ACHN (cell line): ENCODE measurements around the gene GALNT9.
"Not testable (repeated sequence)": the region's sequence is repeated elsewhere in the genome, so short reads cannot be mapped to it uniquely, and the experiment has no call there.

Experiments used
- DNase-seq: peaks from one replicate; pipeline ENCODE4 v3.0.0-alpha.2; 2015
- in situ Hi-C: cut with HindIII; loops from 2 replicates; pipeline ENCODE4 v1.10.0; 2017; ENCODE audit warnings: low sequenced_read_pairs, low pct_ligation_motif_present, low pct_unique_long_range_greater_than_20kb

Gene GALNT9

DNA sequence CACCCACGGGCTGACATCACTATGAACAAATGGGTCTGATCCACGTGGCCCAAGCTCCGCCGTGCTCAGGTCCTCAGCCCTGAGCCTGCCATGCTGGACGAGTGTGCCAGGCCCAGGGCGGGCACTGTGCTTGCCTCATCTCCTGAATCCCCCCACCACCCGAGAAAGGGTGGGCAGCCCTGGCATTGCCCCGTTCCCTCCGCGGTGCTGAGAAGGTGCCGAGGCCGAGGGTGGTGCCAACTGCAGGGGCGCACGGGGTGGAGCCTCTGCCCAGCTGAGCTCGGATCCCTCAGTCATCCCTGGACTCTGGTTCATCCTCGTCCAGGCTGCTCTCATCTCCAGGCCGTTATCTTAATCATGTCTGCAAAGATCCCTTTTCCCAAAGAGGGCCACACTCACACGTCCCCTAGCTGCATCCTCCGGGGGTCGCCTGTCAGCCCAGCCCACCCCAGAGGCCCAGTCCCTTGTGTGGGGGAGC is 124.6 kb downstream of the GALNT9 start:
- DNase-seq = no peak
- in situ Hi-C loops = no loop called here

DNA sequence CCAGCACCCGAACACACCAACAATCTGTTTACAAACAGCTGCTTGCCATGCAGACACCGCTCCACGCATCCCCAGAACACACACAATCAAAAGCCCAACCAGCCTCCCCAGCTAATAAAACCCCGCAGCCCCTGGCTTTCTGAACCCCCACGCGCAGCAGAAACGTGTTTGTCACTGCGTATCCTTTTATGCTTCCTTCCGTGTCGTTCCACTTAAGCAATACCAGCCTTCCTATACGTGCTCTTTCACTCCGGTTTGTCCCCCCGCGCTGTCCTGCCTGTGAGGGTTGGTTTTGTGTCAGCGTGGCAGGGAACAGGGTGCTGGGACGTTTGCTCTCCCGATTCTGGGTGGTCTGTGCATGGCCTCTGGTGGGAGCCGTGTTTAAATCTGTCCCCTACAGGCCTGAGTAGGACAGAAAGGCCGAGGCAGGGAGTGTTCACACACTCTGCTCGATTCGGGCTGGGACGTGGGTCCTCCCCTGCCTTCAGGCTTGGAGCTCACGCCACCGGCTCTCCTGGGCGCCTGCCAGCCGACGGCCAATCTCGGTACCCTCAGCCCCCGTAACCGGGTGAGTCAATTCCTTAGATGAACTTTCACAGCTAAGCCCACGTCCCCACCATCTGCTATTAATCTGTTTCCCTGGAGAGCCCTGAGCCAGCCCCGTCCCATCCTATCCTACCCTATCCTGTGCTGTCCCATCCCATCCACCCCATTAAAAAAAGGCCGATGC is 125.2 kb downstream of the GALNT9 start:
- in situ Hi-C loops = no loop called here
- DNase-seq = no peak

DNA sequence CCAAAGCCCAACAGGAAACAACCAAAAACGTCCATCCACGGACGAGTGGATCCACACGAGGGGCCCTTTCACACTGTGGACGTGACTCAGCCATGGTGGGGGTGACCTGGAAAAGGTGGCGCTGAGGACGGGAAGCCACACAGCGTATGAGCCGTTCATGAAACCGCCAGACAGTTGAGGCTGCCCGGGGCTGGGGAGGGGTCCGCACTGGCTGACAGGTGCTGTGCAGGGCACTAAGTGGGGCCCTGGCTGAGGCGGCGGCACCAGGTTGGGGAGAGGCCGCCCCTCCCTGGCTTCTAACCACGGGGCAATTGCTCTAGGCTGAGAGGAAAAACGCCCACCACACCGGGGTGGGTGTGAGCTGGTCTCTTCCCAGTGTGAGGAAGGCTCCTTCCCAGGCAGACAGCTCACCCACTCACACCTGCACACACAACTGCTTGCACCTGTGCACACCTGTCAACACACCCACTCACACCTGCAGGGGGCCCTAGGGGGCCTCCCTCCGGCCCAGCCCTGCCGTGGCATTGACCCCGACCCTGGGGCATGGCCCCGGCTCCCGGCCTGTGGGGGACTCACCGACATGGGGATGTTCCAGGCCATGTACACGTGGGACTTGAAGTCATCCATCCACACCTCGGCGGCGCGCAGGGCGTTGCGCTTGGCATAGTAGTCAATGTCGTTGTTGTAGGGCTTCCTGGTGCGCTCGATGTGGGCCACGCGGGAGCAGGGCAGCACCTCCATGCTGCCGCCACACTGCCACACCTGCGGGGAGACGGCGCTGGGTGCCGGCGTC is 126.3 kb downstream of the GALNT9 start:
- in situ Hi-C loops = no loop called here
- DNase-seq = no peak

DNA sequence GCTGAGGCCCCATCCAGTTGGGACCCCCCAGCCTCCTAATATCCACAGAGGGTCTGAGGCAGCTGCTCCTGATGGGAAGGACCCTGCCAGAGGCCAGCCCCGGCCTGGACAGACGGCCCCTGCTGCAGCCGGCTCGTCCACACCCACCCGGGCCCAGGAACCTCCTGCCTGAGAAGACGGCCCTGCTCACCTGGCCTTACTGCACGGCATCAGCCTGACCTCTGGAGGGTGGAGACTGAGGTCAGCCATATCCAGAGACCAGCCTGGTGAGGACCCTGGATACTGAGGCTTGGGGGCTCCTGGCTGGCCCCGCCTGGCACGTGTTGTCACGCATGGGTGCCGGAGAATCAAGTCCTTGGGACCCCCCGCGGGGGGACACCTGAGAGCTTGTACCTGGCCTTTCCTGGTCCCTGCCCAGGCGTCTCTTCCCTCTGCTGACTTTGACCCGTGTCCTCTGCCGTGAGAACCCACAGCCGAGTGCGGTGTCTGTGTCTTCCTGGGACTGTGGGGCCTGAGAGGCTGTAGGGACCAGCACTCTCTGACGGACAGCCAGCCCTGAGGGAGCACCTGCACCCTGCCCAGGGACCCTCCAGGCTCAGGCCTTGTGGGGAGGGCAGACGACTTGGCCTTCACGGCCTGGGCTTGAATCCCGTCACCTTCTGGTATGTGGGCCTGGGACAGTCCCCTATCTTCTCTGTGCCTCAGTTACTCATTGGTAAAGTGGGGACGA is 127.8 kb downstream of the GALNT9 start:
- in situ Hi-C loops = no loop called here
- no peak for DNase-seq

DNA sequence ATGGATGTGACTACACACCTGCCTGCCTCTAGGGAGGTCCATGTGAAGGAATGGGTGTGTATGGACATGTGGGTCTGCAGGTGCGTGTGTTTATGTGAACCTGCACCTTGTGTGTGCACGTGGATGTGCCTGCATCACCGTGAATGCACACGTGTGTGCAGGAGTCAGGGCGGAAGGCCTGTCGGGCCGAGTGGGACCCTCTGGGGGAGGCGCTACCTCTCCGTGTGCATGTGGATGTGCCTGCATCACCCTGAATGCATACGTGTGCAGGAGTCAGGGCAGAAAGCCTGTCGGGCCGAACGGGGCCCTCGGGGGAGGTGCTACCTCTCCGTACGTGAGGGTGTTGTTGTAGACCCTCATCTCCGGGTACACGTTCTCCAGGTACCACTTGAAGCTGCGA is 128.6 kb downstream of the GALNT9 start:
- no peak for DNase-seq
- in situ Hi-C loops = no loop called here

DNA sequence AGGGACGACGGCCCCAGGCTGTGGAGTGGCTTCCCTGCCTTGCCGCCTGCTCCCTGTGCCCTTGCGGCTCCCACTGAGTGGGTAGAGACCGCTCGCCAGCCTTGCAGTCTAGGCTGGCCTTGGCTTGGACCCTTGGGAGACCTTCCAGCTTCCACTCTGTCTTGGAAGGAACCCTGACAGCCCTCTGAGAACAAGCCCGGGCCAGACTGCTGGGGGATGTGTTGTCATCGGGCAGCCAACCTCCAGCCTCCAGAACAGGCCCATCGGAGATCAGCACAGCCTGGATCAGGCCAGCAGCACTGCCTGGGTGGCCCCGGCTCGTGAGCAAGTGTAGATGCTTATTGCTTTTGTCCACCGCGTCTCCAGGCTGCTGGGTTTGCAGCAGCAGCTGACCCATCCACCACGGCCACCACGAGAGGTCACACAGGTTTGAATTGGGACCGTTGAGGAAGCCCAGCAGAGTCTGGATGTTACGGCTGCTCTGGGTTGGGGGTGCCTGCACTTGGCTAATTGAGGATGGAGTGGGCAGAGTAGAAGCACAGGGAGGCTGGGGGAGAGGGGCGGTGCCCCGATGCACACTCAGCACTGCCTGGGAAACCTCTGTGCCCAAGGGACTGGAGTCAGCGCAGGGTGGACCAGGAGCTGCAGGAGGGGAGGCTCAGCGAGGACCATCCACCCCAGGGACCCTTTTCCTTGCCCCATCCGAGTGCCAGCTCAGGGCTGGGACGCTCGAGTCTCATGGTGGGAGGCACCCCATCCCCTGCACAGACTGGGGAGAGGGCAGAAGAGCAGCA is 129.7 kb downstream of the GALNT9 start:
- no peak for DNase-seq
- in situ Hi-C loops = no loop called here

DNA sequence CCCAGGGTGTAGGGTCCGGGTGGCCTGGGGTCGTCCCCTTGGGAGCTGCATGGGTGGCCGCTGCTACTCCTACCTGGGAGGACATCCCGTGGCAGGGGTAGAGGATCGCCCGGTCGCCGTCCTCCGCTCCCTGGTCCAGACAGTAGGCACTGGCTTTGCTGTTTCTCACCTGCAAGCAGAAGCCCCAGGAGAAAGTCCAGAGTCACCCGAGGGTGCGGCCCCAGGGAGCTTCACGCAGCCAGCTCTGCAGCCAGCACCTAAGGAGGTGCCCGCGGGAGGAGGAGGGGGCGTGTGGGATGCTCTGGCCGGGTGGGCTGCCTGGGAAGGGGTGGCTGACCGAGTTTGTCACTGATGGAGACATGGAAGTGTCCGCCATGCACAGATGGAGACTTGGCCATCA is 130.3 kb downstream of the GALNT9 start:
- DNase-seq = no peak
- in situ Hi-C loops = no loop called here

DNA sequence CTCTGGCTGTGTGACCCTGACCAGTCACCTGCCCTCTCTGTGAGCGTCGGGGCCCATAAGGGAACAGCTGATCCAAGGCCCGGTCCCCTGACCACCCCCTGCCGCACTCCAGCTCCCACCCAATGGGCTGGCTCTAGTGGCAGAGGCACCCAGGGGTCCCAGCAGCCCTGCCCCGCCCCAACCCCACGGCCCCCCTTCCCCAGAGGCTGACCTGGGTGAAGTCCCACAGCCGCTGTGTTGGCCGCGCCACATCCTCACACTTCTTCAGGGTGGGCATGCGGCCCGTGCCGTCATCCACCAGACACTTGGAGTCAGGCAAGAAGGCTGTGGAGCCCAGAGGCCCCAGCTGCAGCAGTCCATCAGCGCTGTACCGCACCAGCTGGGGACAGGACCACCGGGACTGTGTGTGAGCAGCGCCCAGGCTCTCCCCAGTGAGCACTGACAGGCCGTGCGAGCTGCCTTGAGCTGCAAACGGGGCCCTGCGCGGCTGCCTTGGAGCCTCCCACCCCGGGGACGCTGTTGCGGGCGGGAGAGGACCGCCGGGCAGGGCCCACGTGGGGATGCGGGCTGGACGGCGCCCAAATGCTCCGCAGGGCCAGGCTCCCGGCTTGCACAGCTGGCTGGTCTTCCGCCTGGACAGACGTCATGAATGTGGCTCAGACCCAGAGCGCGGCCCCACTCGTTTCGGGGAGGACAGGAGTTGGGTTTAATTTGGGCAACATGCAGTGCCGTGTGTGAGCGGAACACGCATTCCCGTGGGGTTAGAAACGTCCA is 131.6 kb downstream of the GALNT9 start:
- in situ Hi-C loops = no loop called here
- no peak for DNase-seq

DNA sequence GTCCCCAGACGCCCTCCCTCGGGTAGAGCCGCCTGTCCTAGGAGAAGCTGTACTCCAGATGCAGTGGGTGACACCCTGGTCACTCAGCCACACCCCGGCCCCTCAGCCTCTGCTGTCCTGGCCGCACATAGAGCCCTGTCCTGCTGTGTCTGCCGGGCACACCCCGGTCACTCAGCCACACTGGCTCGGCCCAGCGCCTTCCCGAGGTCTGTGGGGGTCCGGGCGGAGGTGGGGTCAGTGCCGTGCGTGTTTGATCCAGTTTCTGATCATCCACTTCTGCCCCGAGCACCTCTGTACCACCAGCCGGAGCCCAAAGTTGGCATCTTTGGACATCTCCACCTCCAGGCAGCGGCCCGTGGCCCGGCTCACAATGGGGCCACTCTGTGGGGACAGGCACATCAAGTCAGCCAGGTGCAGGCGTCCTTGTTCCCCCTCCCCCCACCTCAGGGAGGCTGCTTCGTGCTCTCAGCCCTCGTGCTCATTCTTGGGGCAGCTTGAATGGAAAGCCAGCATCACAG is 132.5 kb downstream of the GALNT9 start:
- in situ Hi-C loops = no loop called here
- DNase-seq = no peak

DNA sequence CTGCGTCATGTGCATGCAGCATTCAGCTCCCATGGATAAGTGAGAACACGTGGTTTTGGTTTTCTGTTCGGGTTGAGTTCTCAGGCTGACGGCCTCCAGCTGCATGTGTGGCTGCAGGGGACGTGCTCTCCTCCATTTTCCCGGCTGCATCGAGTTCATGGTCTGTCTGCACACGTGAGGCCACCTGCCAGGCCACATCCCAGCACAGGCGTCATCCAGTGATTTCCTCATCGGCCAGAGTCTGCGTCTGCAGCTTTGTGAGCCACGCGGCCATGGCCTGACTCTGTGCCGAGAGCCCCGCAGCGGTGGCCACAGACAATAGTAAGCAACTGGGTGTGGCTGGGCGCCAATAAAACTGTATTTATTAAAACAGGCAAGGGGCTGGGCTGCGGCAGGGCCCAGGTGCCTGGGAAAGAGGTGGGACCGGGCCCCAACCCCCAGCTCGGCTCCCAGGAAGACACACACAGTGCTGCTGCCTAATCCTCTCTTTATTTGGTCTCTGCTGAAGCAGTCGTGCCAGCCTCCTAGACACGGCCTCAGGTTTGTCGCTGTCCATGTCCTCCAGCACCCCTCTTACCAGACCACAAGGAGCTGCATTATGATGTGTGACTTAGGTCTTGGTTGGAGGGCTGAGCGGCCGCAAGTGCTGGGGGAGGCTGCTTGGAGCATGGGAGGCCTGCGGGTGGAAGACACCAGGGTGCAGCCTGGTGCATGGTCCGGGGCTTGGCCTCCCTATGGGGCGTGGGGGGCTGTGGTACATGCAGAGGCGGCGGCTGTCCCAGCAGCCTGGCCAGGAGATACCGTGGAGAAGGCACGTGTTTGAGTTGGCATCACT is 133.1 kb downstream of the GALNT9 start:
- in situ Hi-C loops = no loop called here
- DNase-seq = no peak

DNA sequence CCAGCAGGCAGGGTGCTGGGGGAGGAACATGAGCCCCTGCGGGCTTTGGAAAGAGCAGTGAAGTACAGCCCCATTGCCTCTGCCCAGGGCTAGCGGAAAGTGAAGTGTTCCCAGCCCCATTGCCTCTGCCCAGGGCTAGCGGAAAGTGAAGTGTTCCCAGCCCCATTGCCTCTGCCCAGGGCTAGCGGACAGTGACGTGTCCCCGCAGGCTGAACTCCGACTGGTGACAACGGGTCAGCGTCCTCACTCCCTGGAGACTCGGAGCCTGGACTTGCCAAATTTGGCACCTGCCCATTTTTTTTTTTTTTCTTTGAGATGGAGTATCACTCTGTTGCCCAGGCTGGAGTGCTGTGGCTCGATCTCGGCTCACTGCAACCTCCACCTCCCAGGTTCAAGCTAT is 134.1 kb downstream of the GALNT9 start:
- in situ Hi-C loops = not testable (repeated sequence)

DNA sequence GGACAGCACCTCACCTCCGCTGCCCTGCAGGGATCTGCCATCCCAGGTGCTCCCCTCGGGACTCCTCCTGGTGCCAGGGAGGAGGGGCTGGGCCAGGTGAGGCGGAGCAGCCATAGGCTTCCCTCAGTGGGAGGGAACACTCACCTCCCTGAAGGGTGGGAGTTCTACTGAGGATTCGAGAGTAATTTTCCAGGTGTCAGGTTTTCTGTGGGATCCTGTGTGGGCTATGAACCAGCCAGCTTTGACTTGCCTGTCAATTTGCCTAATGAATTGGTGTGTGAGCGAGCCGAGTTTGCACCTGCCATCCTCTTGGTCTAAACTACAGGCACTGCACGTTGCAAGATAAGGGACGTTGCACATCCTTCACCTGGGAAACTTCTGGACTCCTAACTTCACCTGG is 134.8 kb downstream of the GALNT9 start:
- DNase-seq = no peak
- in situ Hi-C loops = no loop called here

More for the DNA sequence above, 134.1 kb downstream of the GALNT9 start:
- DNase-seq = not testable (repeated sequence)

DNA sequence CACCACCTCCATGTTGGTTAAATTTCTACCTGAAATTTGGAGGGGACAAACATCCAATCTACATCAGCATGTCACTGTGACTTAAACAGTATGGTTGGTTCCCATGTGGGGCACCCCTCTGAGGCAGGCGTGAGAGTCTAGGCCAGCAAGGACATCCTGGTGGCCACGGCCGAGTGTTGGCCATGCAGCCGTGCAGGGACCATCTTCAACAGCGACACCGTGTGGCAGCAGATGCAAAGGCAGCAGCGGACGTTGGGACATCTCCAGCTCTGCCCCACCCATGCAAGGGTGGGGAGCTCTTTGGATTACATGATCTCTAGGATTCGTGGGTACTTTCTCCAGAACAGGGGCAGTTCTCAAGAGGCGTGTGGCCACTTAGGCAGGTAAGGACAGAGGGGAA is 135.3 kb downstream of the GALNT9 start:
- in situ Hi-C loops = no loop called here

DNA sequence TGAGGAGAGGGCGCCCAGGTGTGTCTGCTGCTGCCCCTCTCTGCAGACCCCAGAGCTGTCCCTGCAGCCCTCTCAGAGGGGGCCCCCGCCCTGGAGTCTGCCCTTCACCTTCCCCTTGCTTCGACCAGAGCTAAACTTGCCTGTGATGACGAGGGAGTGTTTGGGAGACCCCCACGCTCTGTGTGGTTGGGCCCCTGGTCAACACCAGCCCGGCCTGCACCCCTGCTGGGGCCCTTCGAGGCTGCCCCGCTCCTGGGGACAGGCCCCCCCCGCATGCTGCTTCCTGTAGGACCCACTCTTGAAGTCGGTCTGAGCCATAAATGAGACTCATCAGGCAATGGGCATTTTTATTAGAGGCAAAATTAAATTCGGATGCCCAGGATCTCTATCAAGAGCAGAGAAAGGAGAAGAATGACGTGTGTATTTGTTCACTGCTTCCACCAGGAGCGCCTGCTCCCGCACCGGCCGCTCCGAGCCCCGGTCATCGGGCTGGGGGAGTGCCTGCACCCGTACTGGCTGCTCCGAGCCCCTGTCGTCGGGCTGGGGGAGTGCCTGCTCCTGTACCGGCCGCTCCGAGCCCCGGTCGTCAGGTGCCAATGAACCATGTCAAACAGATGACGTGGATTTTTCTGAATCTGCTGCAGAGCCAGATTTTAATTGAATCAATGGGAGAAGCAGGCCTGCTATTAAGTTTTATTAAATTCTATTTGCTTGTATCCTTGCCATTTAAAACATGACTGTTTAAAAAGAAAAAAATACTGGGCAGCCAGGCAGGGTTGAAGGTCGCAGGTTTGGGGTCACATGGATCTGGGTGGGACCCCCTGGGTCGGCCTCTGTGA is 137.5 kb downstream of the GALNT9 start:
- in situ Hi-C loops = no loop called here
- no peak for DNase-seq

More for the DNA sequence above, 135.3 kb downstream of the GALNT9 start:
- no peak for DNase-seq

DNA sequence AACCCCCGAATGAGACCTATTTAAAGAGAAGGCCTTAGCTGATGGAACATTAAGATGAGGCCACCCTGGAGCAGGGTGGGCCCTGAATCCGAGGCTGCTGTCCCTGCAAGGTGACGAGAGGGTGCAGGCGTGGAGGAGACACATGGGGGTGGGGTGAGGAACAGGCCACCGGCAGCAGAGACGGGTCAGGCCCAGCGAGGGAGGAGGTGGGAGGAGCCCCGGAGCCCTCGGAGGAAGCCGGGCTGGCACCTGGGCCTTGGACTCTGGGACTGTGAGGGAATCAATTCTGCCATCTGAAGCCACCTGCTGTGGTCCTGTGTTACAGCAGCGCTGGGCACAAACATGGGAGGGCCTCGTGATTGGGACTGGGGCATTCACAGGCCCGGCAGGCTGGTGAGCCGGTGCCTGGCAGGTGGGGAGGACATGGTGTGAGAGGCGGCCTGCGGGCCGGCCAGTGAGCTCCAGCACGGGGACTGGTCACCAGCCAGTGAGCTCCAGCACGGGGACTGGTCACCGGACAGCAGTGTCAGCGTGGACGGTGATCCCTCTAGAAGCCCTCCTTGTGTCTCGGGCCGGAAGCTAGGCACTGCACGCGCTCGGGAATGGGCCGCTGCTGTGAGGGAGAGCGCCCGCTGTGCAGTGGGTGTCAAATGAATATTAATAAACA is 138.4 kb downstream of the GALNT9 start:
- no peak for DNase-seq
- in situ Hi-C loops = no loop called here
